WTC11 (cell line): Measurements from ENCODE around the gene YLPM1. TPM values are rescaled to one million over a fixed set of nuclear protein-coding genes. Genes with fewer than 3 reads are reported as not detected.

Experiments used
- ATAC-seq: fragments of 200-7000 bp; cut with Tn5 transposase; 2 replicates; pipeline ENCODE4 v1.10.0; 2021; ENCODE audit warnings: mild to moderate bottlenecking, moderate library complexity
- CTCF ChIA-PET: fragments of 300-600 bp; sonication (Branson Sonifier 250); formaldehyde crosslinking; loops from one replicate; lab custom pipeline; 2021; ENCODE audit warnings: antibody characterized with exemption; lab: Charles Lee
- POLR2A ChIA-PET: fragments of 350-600 bp; sonication (Branson Sonifier 250); formaldehyde crosslinking; loops from one replicate; lab custom pipeline; 2021; ENCODE audit warnings: antibody characterized with exemption; lab: Charles Lee
- DNase-seq: peaks from one replicate; pipeline ENCODE4 v3.0.0; 2021; ENCODE audit warnings: low spot score
- H3K27ac Mint-ChIP-seq: 2 replicates; pipeline ENCODE4 v1.8.0; 2021; ENCODE audit warnings: mixed read lengths
- H3K27me3 Mint-ChIP-seq: 2 replicates; pipeline ENCODE4 v1.8.0; 2021; ENCODE audit warnings: low read depth, mild to moderate bottlenecking, moderate library complexity, mixed read lengths
- H3K36me3 Mint-ChIP-seq: 2 replicates; pipeline ENCODE4 v1.8.0; 2021; ENCODE audit warnings: mixed read lengths
- H3K4me1 Mint-ChIP-seq: 2 replicates; pipeline ENCODE4 v1.8.0; 2022; ENCODE audit warnings: mixed read lengths
- H3K4me3 Mint-ChIP-seq: 2 replicates; pipeline ENCODE4 v1.8.0; 2021; ENCODE audit warnings: mild to moderate bottlenecking, moderate library complexity, mixed read lengths
- H3K9me3 Mint-ChIP-seq: 2 replicates; pipeline ENCODE4 v1.8.0; 2021; ENCODE audit warnings: mixed read lengths
- CREM ChIP-seq: sonication (generic); formaldehyde crosslinking; IDR thresholded peaks from 2 replicates; pipeline ENCODE4 v1.8.1; 2022; ENCODE audit warnings: mild to moderate bottlenecking, missing genetic modification reagents, moderate library complexity
- E2F4 ChIP-seq: sonication (generic); formaldehyde crosslinking; IDR thresholded peaks from 2 replicates; pipeline ENCODE4 v1.8.1; 2022; ENCODE audit warnings: low read depth, mild to moderate bottlenecking, moderate library complexity, missing genetic modification reagents, borderline replicate concordance
- FOXP1 ChIP-seq: sonication (generic); formaldehyde crosslinking; IDR thresholded peaks from 2 replicates; pipeline ENCODE4 v1.8.0; 2022; ENCODE audit warnings: missing genetic modification reagents, mild to moderate bottlenecking, moderate library complexity, borderline replicate concordance
- GRHL2 ChIP-seq: fragments of 250-450 bp; sonication (Bioruptor Pico); IDR thresholded peaks from 2 replicates; pipeline ENCODE4 v1.8.0; 2022; ENCODE audit warnings: mild to moderate bottlenecking, moderate library complexity; ENCODE audit not compliant: insufficient replicate concordance, severe bottlenecking
- HMGA2 ChIP-seq: fragments of 250-450 bp; sonication (Bioruptor Pico); IDR thresholded peaks from 2 replicates; pipeline ENCODE4 v1.4.0; 2021; ENCODE audit warnings: mild to moderate bottlenecking, moderate library complexity
- HMGXB4 ChIP-seq: sonication (generic); formaldehyde crosslinking; IDR thresholded peaks from 2 replicates; pipeline ENCODE4 v1.8.1; 2023; ENCODE audit warnings: mild to moderate bottlenecking, moderate library complexity, missing genetic modification reagents
- IRF2 ChIP-seq: sonication (generic); formaldehyde crosslinking; IDR thresholded peaks from 2 replicates; pipeline ENCODE4 v1.8.0; 2022; ENCODE audit warnings: low read depth, missing genetic modification reagents, borderline replicate concordance
- MYBL2 ChIP-seq: sonication (generic); formaldehyde crosslinking; IDR thresholded peaks from 2 replicates; pipeline ENCODE4 v1.8.1; 2023; ENCODE audit warnings: mild to moderate bottlenecking, moderate library complexity, missing genetic modification reagents
- NFYB ChIP-seq: sonication (generic); formaldehyde crosslinking; conservative IDR thresholded peaks from 2 replicates; pipeline ENCODE4 v1.8.0; 2022; ENCODE audit warnings: low read depth, missing genetic modification reagents
- RORB ChIP-seq: fragments of 250-450 bp; sonication (Bioruptor Pico); IDR thresholded peaks from 2 replicates; pipeline ENCODE4 v1.9.0; 2021; ENCODE audit warnings: mild to moderate bottlenecking
- SOX15 ChIP-seq: fragments of 250-450 bp; sonication (Bioruptor Pico); IDR thresholded peaks from 2 replicates; pipeline ENCODE4 v1.9.0; 2021; ENCODE audit warnings: mild to moderate bottlenecking
- SP1 ChIP-seq: sonication (generic); formaldehyde crosslinking; conservative IDR thresholded peaks from 2 replicates; pipeline ENCODE4 v1.8.1; 2022; ENCODE audit warnings: missing genetic modification reagents
- TEAD1 ChIP-seq: sonication (generic); formaldehyde crosslinking; IDR thresholded peaks from 2 replicates; pipeline ENCODE4 v1.8.0; 2022; ENCODE audit warnings: mild to moderate bottlenecking, missing genetic modification reagents
- TEAD4 ChIP-seq: sonication (generic); formaldehyde crosslinking; IDR thresholded peaks from 2 replicates; pipeline ENCODE4 v1.8.0; 2022; ENCODE audit warnings: mild to moderate bottlenecking, missing genetic modification reagents
- TP53 ChIP-seq: sonication (generic); formaldehyde crosslinking; IDR thresholded peaks from 2 replicates; pipeline ENCODE4 v1.8.1; 2023; ENCODE audit warnings: mild to moderate bottlenecking, missing genetic modification reagents
- ZMAT4 ChIP-seq: fragments of 250-450 bp; sonication (Bioruptor Pico); IDR thresholded peaks from 2 replicates; pipeline ENCODE4 v1.9.0; 2021; ENCODE audit warnings: mild to moderate bottlenecking
- ZNF232 ChIP-seq: sonication (generic); formaldehyde crosslinking; IDR thresholded peaks from 2 replicates; pipeline ENCODE4 v1.8.0; 2022; ENCODE audit warnings: mild to moderate bottlenecking, missing genetic modification reagents
- ZNF317 ChIP-seq: sonication (generic); formaldehyde crosslinking; IDR thresholded peaks from 2 replicates; pipeline ENCODE4 v1.8.1; 2023; ENCODE audit warnings: low read depth, mild to moderate bottlenecking, moderate library complexity, missing genetic modification reagents, borderline replicate concordance
- ZNF416 ChIP-seq: fragments of 250-450 bp; sonication (Bioruptor Pico); IDR thresholded peaks from 2 replicates; pipeline ENCODE4 v1.9.0; 2021; ENCODE audit warnings: mild to moderate bottlenecking, inconsistent platforms
- ZNF423 ChIP-seq: fragments of 250-450 bp; sonication (Bioruptor Pico); IDR thresholded peaks from 2 replicates; pipeline ENCODE4 v2.1.2; 2022; ENCODE audit warnings: mild to moderate bottlenecking, moderate library complexity
- ZNF671 ChIP-seq: fragments of 250-450 bp; sonication (Bioruptor Pico); IDR thresholded peaks from 2 replicates; pipeline ENCODE4 v1.8.0; 2021; ENCODE audit warnings: mild to moderate bottlenecking
- total RNA-seq: library from RNA; stranded (reverse); gene quantifications from 3 replicates; pipeline ENCODE4 v1.2.3, GENCODE V29; 2021
- TF ChIP-seq, protein P1 (sequence below): sonication (generic); formaldehyde crosslinking; IDR thresholded peaks from 2 replicates; pipeline ENCODE4 v1.8.0; 2023; ENCODE audit warnings: missing genetic modification reagents
- TF ChIP-seq, protein P2 (sequence below): sonication (generic); formaldehyde crosslinking; conservative IDR thresholded peaks from 2 replicates; pipeline ENCODE4 v1.8.1; 2023; ENCODE audit warnings: mild to moderate bottlenecking, low read depth, missing genetic modification reagents, moderate library complexity
- TF ChIP-seq, protein P3 (sequence below): sonication (generic); formaldehyde crosslinking; IDR thresholded peaks from 2 replicates; pipeline ENCODE4 v1.8.0; 2022; ENCODE audit warnings: mild to moderate bottlenecking, missing genetic modification reagents
- TF ChIP-seq, protein P4 (sequence below): fragments of 200-600 bp; IDR thresholded peaks from 2 replicates; pipeline ENCODE4 v1.8.0; 2022; ENCODE audit warnings: antibody characterized with exemption
- TF ChIP-seq, protein P5 (sequence below): fragments of 250-450 bp; sonication (Bioruptor Pico); IDR thresholded peaks from 2 replicates; pipeline ENCODE4 v1.9.0; 2021; ENCODE audit warnings: moderate library complexity, mild to moderate bottlenecking, inconsistent platforms, borderline replicate concordance

The YLPM1 gene
- total RNA-seq, 1 experiment from 2014 or later = 66.6 TPM

GRCh38 chr14:74735125-74735524 lies 28.0 kb upstream of the YLPM1 start:
- Mint-ChIP-seq H3K27ac (no peak overlapping the region), H3K36me3 (peaks cover 25% of the 10 kb centered on the region)
- CTCF ChIA-PET = no interaction called here

DNA sequence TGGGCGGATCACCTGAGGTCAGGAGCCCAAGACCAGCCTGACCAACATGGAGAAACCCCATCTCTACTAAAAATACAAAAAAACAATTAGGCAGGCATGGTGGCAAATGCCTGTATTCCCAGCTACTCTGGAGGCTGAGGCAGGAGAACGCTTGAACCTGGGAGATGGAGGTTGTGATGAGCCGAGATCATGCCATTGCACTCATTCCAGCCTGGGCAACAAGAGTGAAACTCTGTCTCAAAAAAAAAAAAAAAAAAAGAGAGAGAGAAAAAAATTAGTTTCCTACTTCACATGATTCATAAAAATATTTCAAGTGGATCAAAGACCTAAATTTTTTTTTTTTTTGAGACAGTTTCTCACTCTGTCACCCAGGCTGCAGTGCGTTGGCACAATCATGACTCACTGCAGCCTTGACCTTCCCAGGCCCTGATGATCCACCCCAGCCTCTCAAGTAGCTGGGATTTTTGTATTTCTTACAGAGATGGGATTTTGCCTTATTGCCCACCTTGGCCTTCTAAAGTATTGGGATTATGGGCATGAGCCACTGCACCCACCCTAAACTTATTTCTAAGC lies 25.3 kb upstream of the YLPM1 start:
- POLR2A ChIA-PET = no interaction called here
- no peak overlapping the region for H3K4me3 Mint-ChIP-seq
- DNase-seq (no peak), ATAC-seq (no peak)
- H3K27me3 Mint-ChIP-seq = no peaks in the 10 kb centered on the region
- no peaks in the 10 kb centered on the region for H3K4me1 Mint-ChIP-seq
- no peak overlapping the region for H3K27ac Mint-ChIP-seq
- no peaks in the 10 kb centered on the region for H3K9me3 Mint-ChIP-seq
- peaks cover 25% of the 10 kb centered on the region for H3K36me3 Mint-ChIP-seq
- CTCF ChIA-PET = no interaction called here
- TF ChIP-seq SOX15 = no peak
- TF ChIP-seq, protein P1, sequence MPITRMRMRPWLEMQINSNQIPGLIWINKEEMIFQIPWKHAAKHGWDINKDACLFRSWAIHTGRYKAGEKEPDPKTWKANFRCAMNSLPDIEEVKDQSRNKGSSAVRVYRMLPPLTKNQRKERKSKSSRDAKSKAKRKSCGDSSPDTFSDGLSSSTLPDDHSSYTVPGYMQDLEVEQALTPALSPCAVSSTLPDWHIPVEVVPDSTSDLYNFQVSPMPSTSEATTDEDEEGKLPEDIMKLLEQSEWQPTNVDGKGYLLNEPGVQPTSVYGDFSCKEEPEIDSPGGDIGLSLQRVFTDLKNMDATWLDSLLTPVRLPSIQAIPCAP = no peak
- no peak for TF ChIP-seq TEAD1 (CRISPR knock-in tag)
- TF ChIP-seq TEAD4 = no peak
- no peak for TF ChIP-seq SP1
- TF ChIP-seq MYBL2 (CRISPR knock-in tag) = no peak
- TF ChIP-seq, protein P2, sequence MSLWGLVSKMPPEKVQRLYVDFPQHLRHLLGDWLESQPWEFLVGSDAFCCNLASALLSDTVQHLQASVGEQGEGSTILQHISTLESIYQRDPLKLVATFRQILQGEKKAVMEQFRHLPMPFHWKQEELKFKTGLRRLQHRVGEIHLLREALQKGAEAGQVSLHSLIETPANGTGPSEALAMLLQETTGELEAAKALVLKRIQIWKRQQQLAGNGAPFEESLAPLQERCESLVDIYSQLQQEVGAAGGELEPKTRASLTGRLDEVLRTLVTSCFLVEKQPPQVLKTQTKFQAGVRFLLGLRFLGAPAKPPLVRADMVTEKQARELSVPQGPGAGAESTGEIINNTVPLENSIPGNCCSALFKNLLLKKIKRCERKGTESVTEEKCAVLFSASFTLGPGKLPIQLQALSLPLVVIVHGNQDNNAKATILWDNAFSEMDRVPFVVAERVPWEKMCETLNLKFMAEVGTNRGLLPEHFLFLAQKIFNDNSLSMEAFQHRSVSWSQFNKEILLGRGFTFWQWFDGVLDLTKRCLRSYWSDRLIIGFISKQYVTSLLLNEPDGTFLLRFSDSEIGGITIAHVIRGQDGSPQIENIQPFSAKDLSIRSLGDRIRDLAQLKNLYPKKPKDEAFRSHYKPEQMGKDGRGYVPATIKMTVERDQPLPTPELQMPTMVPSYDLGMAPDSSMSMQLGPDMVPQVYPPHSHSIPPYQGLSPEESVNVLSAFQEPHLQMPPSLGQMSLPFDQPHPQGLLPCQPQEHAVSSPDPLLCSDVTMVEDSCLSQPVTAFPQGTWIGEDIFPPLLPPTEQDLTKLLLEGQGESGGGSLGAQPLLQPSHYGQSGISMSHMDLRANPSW (CRISPR knock-in tag) = no peak
- TF ChIP-seq ZNF416 (CRISPR knock-in tag) = no peak
- TF ChIP-seq CREM (CRISPR knock-in tag) = no peak

More at GRCh38 chr14:74735125-74735524, 28.0 kb upstream of the YLPM1 start:
- no peaks in the 10 kb centered on the region for H3K27me3 Mint-ChIP-seq
- no peaks in the 10 kb centered on the region for H3K4me1 Mint-ChIP-seq
- ATAC-seq (no peak), DNase-seq (no peak)
- POLR2A ChIA-PET = no interaction called here
- TF ChIP-seq TP53 (no peak), HMGXB4 (no peak), ZNF232 (no peak), HMGA2 (no peak), IRF2 (CRISPR knock-in tag) (no peak), ZNF423 (CRISPR knock-in tag) (no peak), ZNF317 (CRISPR knock-in tag) (no peak), TEAD4 (no peak), MYBL2 (CRISPR knock-in tag) (no peak), FOXP1 (CRISPR knock-in tag) (no peak), ZNF671 (CRISPR knock-in tag) (no peak), GRHL2 (CRISPR knock-in tag) (no peak), NFYB (CRISPR knock-in tag) (no peak), E2F4 (CRISPR knock-in tag) (no peak), ZMAT4 (CRISPR knock-in tag) (no peak), CREM (CRISPR knock-in tag) (no peak), RORB (CRISPR knock-in tag) (no peak)
- TF ChIP-seq, protein P3, sequence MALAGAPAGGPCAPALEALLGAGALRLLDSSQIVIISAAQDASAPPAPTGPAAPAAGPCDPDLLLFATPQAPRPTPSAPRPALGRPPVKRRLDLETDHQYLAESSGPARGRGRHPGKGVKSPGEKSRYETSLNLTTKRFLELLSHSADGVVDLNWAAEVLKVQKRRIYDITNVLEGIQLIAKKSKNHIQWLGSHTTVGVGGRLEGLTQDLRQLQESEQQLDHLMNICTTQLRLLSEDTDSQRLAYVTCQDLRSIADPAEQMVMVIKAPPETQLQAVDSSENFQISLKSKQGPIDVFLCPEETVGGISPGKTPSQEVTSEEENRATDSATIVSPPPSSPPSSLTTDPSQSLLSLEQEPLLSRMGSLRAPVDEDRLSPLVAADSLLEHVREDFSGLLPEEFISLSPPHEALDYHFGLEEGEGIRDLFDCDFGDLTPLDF (CRISPR knock-in tag) = no peak
- TF ChIP-seq, protein P4, sequence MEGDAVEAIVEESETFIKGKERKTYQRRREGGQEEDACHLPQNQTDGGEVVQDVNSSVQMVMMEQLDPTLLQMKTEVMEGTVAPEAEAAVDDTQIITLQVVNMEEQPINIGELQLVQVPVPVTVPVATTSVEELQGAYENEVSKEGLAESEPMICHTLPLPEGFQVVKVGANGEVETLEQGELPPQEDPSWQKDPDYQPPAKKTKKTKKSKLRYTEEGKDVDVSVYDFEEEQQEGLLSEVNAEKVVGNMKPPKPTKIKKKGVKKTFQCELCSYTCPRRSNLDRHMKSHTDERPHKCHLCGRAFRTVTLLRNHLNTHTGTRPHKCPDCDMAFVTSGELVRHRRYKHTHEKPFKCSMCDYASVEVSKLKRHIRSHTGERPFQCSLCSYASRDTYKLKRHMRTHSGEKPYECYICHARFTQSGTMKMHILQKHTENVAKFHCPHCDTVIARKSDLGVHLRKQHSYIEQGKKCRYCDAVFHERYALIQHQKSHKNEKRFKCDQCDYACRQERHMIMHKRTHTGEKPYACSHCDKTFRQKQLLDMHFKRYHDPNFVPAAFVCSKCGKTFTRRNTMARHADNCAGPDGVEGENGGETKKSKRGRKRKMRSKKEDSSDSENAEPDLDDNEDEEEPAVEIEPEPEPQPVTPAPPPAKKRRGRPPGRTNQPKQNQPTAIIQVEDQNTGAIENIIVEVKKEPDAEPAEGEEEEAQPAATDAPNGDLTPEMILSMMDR = no peak
- TF ChIP-seq, protein P5, sequence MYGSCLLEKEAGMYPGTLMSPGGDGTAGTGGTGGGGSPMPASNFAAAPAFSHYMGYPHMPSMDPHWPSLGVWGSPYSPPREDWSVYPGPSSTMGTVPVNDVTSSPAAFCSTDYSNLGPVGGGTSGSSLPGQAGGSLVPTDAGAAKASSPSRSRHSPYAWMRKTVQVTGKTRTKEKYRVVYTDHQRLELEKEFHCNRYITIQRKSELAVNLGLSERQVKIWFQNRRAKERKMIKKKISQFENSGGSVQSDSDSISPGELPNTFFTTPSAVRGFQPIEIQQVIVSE (CRISPR knock-in tag) = no peak
- H3K4me3 Mint-ChIP-seq = no peak overlapping the region
- no peaks in the 10 kb centered on the region for H3K9me3 Mint-ChIP-seq
